Measurements from ENCODE around the gene MDFIC.

Gene MDFIC

DNA sequence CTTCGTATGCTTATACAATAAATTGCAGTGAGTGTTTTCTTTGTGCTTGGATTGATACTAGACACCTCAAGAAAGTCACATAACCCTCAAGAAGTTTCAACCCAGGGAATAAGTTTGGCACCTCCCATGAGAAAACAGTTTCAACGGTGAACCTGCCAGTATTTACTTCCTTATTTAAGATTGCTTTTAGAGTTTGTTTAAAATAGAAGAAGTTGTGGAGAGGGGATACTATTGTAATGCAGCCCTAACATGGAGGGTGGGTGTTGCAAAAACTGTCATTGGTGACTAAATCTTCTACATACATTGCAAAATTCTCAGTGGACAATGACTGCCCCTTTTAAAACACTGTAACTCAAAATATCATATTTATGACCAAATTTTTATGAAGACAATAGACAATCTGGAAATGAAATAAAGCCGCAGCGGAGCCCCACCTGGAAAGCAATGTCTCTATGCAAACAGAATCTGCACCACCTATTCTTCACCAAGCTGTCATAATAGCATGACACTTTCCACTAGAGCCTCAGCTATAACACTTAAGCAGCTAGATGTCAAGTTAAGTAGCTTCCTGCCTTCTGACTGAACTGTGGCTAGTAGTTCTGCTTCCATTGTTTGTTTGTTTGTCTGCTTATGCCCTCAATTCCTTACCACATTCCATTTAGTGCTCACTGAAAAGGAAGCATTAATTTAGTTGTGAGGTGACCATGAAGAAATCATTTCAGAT lies 98.2 kb downstream of the MDFIC start:
- ATAC-seq: no peak
- Mint-ChIP-seq H3K27me3 (peaks cover 8% of the 10 kb centered on the region), H3K27ac (no peak overlapping the region), H3K4me1 (peaks cover 12% of the 10 kb centered on the region), H3K4me3 (no peak overlapping the region), H3K9me3 (no peaks in the 10 kb centered on the region)
- no peak for DNase-seq

DNA sequence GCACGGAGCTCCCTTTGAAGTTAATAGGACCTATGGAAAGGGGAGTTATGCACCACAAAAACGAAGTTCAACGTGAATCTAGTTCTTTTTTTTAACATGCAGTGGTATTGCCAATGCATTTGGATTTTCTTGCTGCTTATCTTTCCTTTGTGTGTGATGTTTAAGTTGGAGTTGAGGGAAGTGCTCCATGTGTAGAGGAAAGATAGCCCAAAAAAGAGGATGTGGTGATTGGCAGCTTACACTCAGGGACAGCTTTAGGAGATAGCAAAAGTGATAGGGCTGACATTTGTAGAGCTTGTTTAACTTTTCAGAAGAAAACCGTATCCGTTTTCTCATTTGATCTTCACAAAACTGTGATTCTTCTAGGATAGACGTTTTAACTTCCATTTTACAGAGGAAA lies 101.3 kb downstream of the MDFIC start:
- H3K9me3 Mint-ChIP-seq: no peaks in the 10 kb centered on the region
- no peak overlapping the region for H3K27ac Mint-ChIP-seq
- H3K27me3 Mint-ChIP-seq: peaks cover 8% of the 10 kb centered on the region
- H3K4me1 Mint-ChIP-seq: peaks cover 7% of the 10 kb centered on the region
- no peak for DNase-seq
- no peak overlapping the region for H3K4me3 Mint-ChIP-seq
- no peak for ATAC-seq

GRCh38 chr7:115024276-115024675 lies 102.4 kb downstream of the MDFIC start:
- Mint-ChIP-seq H3K4me3 (no peak overlapping the region), H3K4me1 (peaks cover 7% of the 10 kb centered on the region), H3K27ac (peak overlapping the region in 1 of 2 donors; percentile 76), H3K9me3 (no peaks in the 10 kb centered on the region), H3K27me3 (peaks cover 8% of the 10 kb centered on the region)
- ATAC-seq: no peak
- DNase-seq: no peak

- peaks cover 6% of the 10 kb centered on the region for H3K27me3 Mint-ChIP-seq
- no peak overlapping the region for H3K4me3 Mint-ChIP-seq
- no peak for ATAC-seq
- no peaks in the 10 kb centered on the region for H3K9me3 Mint-ChIP-seq
- H3K4me1 Mint-ChIP-seq: peaks cover 10% of the 10 kb centered on the region
- no peak for DNase-seq
- H3K27ac Mint-ChIP-seq: peak overlapping the region in 1 of 2 donors; percentile 52
Measured at GRCh38 chr7:115032715-115033703, 111.1 kb downstream of the MDFIC start.

DNA sequence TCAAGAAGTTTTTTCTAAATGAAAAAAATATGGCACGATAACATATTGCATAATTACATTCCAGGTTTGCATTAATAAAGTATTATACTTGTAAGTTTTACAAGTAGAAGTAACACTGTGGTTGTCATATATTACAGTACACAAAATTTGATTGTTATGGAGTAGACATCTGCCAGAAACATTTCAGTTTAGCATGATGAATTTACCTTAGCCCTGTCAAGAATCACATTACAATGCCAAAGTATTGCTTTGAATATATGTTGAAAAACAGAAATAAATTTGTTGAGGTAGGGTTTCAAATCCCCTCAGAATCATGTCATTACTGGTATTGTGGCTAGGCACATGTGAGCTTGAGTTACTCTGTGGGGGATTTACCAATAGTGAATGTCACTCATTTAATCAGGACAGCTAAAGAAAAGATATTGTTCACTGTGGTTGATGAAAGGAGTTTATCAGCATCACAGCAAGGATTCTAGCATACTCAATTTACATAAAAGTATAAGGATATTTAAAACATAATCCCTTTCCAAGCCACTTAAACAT lies 112.1 kb downstream of the MDFIC start:
- peaks cover 10% of the 10 kb centered on the region for H3K4me1 Mint-ChIP-seq
- no peak overlapping the region for H3K4me3 Mint-ChIP-seq
- peak; percentile 55 for ATAC-seq
- DNase-seq: no peak
- no peaks in the 10 kb centered on the region for H3K9me3 Mint-ChIP-seq
- peaks cover 6% of the 10 kb centered on the region for H3K27me3 Mint-ChIP-seq
- no peak overlapping the region for H3K27ac Mint-ChIP-seq

- H3K27ac Mint-ChIP-seq: no peak overlapping the region
Measured at GRCh38 chr7:115034515-115034914, 112.6 kb downstream of the MDFIC start.

GRCh38 chr7:115037128-115037802 lies 115.4 kb downstream of the MDFIC start:
- H3K27ac Mint-ChIP-seq: peak overlapping the region; percentile 0 to 9
- no peak for DNase-seq
- peaks cover 6% of the 10 kb centered on the region for H3K27me3 Mint-ChIP-seq

More at GRCh38 chr7:115034515-115034914, 112.6 kb downstream of the MDFIC start:
- no peak for ATAC-seq
- no peak for DNase-seq
- Mint-ChIP-seq H3K4me1 (peaks cover 10% of the 10 kb centered on the region), H3K4me3 (no peak overlapping the region), H3K27me3 (peaks cover 6% of the 10 kb centered on the region), H3K9me3 (no peaks in the 10 kb centered on the region)

GRCh38 chr7:115038158-115038557 lies 116.3 kb downstream of the MDFIC start:
- Mint-ChIP-seq H3K4me1 (peaks cover 10% of the 10 kb centered on the region), H3K9me3 (no peaks in the 10 kb centered on the region), H3K4me3 (no peak overlapping the region), H3K27ac (no peak overlapping the region), H3K27me3 (peaks cover 6% of the 10 kb centered on the region)
- DNase-seq (no peak), ATAC-seq (no peak)

More at GRCh38 chr7:115037128-115037802, 115.4 kb downstream of the MDFIC start:
- Mint-ChIP-seq H3K4me3 (no peak overlapping the region), H3K4me1 (peaks cover 10% of the 10 kb centered on the region), H3K9me3 (no peaks in the 10 kb centered on the region)
- no peak for ATAC-seq

DNA sequence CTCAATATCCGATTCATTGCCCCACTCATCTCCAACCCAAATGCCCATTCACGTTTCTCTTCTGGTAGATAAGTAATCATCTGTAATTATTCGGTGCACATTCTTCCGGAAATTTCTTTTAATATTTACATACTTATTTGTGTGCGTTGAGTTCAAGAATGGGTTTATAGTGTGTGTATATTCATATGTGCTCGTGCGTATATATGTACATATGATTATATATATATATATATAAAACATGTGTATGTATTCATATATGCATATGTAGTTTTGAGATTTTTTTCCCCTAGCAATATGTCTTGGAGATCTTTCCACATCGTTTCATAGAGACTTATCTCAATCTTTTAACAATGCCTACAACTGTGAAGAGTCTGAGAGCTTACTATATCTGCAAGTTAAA lies 118.2 kb downstream of the MDFIC start:
- H3K4me1 Mint-ChIP-seq: peaks cover 10% of the 10 kb centered on the region
- H3K4me3 Mint-ChIP-seq: no peak overlapping the region
- H3K27ac Mint-ChIP-seq: no peak overlapping the region
- ATAC-seq (no peak), DNase-seq (no peak)
- peaks cover 6% of the 10 kb centered on the region for H3K27me3 Mint-ChIP-seq
- H3K9me3 Mint-ChIP-seq: no peaks in the 10 kb centered on the region

DNA sequence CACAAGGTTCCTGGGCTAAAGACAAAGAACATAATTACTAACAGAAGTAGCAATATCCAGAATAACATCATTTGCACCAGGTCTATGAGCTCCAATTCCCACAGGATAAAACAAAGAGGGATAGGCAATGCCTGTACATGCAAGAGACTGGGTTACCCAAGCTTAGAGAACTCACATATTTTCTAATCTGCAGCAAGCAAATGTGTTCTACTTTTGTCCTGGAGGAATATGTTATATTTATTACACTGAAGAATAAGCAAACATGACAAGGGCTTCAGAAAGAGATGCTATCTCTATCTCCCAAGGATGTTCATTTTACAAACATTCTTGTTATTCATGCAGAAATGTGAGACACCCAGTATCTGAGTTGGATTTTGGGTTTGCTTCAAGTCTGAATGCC lies 118.6 kb downstream of the MDFIC start:
- Mint-ChIP-seq H3K27me3 (peaks cover 6% of the 10 kb centered on the region), H3K4me1 (peaks cover 10% of the 10 kb centered on the region), H3K27ac (no peak overlapping the region), H3K4me3 (no peak overlapping the region), H3K9me3 (no peaks in the 10 kb centered on the region)
- no peak for DNase-seq
- ATAC-seq: no peak

GRCh38 chr7:115042596-115042995 lies 120.7 kb downstream of the MDFIC start:
- Mint-ChIP-seq H3K27ac (no peak overlapping the region), H3K4me1 (peaks cover 5% of the 10 kb centered on the region), H3K27me3 (no peaks in the 10 kb centered on the region), H3K4me3 (no peak overlapping the region), H3K9me3 (no peaks in the 10 kb centered on the region)
- ATAC-seq (no peak), DNase-seq (no peak)

DNA sequence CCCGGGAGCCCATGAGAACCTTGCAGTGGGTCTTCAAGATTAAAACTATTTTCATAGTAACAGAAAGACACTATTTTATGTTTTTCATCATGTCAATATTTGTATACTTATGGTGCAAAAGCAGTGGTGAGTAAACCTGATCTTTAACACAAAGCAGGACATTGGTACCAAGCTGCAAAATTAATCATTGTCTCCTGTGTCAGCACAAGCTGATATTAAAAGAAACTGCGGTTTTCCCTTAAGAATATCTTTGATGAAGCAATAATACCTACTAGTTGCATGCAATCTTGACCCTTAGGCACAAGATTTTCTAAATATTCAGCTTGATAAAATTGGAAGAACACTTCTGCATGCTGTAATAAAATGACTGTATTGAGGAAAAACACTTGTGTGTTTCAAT lies 121.7 kb downstream of the MDFIC start:
- H3K4me3 Mint-ChIP-seq: no peak overlapping the region
- H3K27me3 Mint-ChIP-seq: no peaks in the 10 kb centered on the region
- H3K4me1 Mint-ChIP-seq: peaks cover 6% of the 10 kb centered on the region
- DNase-seq (no peak), ATAC-seq (no peak)
- no peak overlapping the region for H3K27ac Mint-ChIP-seq
- no peaks in the 10 kb centered on the region for H3K9me3 Mint-ChIP-seq

DNA sequence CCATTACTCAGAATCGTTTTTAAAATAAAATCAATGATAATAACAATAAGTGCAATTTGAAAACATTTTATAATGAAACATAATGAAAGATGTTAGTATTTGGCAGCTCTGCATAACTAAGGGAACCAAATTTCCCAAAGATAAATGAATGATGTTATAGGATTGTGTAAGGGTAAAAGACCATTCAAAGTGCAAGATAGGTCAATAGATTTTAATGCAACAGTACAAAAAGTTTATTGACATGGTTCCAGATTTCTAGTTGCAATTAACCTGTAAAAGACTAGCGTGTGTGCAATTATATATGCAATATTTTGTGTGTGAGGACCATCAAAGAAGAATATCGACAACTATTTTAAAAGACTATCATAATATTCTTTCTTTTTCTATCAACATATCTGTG lies 122.3 kb downstream of the MDFIC start:
- no peak for ATAC-seq

GRCh38 chr7:115047958-115048720 lies 126.2 kb downstream of the MDFIC start:
- no peak for ATAC-seq
- no peak for DNase-seq
- Mint-ChIP-seq H3K9me3 (peaks cover 0 to 6% of the 10 kb centered on the region in 2 donors), H3K27me3 (no peaks in the 10 kb centered on the region), H3K4me3 (no peak overlapping the region), H3K27ac (no peak overlapping the region), H3K4me1 (peaks cover 6% of the 10 kb centered on the region)

More for the DNA sequence above, 122.3 kb downstream of the MDFIC start:
- Mint-ChIP-seq H3K4me1 (peaks cover 6% of the 10 kb centered on the region), H3K9me3 (no peaks in the 10 kb centered on the region), H3K27me3 (no peaks in the 10 kb centered on the region), H3K4me3 (no peak overlapping the region), H3K27ac (no peak overlapping the region)
- DNase-seq: no peak

- Mint-ChIP-seq H3K9me3 (peaks cover 0 to 6% of the 10 kb centered on the region in 2 donors), H3K4me1 (peaks cover under 1% of the 10 kb centered on the region), H3K27ac (no peak overlapping the region), H3K27me3 (no peaks in the 10 kb centered on the region), H3K4me3 (no peak overlapping the region)
- ATAC-seq (no peak), DNase-seq (no peak)
Measured at GRCh38 chr7:115052706-115053105, 130.8 kb downstream of the MDFIC start.

Data from stimulated activated naive CD8-positive, alpha-beta T cell treated with anti-CD3 and anti-CD28 coated beads, Interleukin-15, amount 100 ng/mL, for 72 hours (primary cell).